GM18520 (cell line): ENCODE results near the gene DMRT1.
A peak's percentile ranks its signal among the peaks of the same experiment; 100 is the strongest.
"Not testable (repeated sequence)": the region's sequence is repeated elsewhere in the genome, so short reads cannot be mapped to it uniquely, and the experiment has no call there.

Source experiments
- ATAC-seq: cut with Tn5 transposase; IDR thresholded peaks from one replicate; pipeline ENCODE4 v1.9.1; 2021; ENCODE audit not compliant: unreplicated experiment

Gene DMRT1

GRCh38 chr9:995781-996180 is 154.3 kb downstream of the DMRT1 start:
- ATAC-seq, result no peak

- ATAC-seq, result not testable (repeated sequence)
Measured at GRCh38 chr9:998299-999110, 157.0 kb downstream of the DMRT1 start.

DNA sequence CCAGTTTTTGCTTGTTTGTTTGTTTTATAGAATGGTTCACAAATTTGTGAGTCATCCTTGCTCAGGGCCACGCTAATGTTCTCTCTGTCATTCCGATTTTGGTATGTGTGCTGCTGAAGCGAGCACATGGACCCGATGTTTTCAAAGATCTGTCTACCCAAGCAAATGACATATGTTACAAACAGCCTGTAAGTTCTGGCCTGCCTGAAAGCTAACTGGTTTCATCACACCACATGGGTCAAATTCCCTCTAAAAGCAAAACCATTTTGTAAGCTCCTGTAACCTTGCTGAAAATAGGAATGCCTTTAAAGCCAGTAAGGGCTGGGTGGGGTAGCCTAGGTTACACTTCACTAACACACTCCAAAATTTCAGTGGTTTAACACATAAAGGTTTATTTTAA is 160.3 kb downstream of the DMRT1 start:
- ATAC-seq, result no peak

- no peak for ATAC-seq
Measured at GRCh38 chr9:1002678-1003077, 161.2 kb downstream of the DMRT1 start.

DNA sequence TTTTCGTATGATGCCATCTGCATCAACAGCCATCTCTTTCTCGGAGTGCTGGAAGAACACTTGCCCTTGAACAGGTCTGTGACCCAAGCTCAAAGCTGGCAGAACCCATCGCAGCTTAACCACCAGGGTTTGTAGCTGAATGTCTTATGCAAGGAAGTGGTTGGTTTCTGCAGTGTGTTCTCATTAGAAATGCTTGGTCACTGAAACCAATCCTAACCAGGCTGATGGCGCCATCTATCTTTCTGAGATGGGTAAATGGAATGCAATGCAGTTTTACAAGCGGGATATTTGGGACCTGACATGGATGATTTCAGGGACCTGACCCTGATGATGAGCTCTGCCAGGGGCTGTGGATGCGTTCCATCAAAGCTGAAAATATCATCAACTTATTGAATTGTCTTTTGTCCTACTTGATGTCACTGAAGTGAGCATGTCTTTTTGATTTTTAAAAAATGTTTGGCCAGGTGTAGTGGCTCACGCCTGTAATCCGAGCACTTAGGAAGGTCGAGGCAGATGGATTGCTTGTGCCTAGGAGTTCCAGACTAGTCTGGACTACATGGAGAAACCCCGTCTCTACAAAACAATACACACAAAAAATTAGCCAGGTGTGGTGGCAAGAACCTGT is 163.7 kb downstream of the DMRT1 start:
- ATAC-seq, result peak; percentile 58

DNA sequence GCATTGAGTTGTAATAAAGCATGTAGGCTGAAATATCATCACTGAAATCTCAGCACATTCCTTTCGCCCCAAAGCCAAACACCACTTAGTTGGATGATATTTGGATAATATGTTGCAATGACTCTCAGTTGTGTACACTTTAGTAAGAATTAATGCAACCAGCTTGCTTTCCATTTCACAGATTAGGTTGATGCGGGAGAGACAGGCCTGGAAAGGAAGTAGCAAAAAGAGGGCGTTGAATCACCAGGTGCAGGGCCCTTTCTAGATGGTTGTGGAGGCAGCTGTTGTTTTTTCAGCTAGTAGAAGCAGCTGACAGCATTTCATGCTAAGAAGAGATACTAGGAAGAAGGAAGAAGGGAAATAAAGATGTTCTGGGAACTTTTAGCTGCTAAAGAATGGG is 165.8 kb downstream of the DMRT1 start:
- ATAC-seq, result no peak

DNA sequence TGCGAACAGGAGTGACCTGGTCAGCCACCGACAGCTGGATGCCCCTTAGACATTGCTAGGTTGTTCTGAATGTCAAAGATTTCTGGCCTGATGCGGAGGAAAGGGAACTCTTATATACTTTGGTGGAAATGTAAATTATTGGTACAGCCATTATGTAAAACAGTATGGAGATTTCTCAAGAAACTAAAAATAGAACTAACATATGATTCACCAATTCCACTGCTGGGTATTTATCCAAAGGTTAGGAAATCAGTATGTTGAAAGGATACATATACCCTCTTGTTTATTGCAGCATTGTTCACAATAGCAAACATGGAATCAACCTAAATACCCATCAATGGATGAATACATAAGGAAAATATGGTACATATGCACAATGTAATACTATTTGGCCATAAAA is 166.7 kb downstream of the DMRT1 start:
- no peak for ATAC-seq

DNA sequence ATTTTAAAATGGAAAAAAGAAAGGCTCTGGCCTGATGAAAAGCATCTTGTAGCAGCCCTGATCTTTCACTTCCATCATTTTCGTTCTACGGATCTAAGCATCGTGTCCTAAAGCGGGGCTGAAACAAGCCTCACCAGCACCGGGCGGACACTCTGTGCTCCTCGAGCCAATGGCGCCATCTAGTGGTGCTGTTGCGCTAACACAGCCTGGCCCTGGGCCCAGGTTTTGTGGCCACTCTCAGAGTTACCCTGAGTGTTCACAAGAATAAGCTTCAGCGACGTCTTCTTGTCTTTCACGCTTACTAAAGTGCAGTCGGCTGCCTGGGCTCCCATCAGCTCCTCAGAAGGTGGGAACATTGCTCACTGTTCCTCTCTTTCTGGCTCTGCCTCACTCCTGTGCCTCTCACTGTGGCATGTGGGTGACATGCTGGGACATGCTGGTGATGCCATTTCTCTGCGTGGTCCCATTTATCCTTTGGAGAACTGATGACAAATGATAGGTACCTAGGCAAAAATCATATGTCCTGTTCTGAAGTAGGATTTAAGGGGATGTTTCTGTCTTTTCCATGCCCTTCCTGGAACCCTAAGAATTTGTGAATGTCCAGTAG is 167.7 kb downstream of the DMRT1 start:
- peak; percentile 86 for ATAC-seq

DNA sequence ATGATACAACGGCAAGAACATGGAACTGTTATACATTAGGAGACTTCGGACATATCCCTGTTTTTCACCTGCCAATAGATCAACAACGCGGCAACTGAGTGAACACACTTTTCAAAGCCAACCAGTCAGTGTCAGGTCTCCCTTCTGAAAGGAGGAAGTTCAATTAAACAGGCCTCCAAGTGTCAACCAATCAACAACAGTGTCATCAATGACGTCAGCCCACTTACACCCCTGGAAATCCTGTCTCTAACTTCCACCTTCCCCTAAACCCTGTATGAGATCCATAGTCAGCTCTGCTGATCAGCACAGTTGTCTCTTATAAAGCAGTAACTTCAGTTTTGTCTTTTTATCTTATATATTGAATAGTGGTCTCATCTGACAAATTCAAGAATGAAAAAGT is 171.5 kb downstream of the DMRT1 start:
- no peak for ATAC-seq

DNA sequence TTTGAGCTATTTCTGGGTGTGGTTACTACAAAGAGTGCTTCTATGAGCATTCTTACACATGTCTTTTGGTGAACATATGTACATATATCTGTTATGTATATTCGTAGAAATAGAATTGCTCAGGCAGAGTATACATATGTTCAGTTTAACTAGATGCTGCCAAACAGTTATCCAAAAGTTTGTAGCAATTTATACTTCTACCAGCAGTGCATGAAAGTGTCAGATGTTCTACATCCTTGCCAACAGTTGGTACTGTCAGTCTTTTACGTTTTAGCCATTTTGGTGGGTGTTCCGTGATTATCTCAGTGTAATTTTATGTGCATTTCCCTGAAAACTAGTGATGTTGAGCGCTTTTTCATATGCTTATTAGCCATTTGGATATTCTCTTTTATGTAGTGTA is 172.7 kb downstream of the DMRT1 start:
- ATAC-seq, result no peak

- no peak for ATAC-seq
Measured at GRCh38 chr9:1014640-1015039, 173.1 kb downstream of the DMRT1 start.

DNA sequence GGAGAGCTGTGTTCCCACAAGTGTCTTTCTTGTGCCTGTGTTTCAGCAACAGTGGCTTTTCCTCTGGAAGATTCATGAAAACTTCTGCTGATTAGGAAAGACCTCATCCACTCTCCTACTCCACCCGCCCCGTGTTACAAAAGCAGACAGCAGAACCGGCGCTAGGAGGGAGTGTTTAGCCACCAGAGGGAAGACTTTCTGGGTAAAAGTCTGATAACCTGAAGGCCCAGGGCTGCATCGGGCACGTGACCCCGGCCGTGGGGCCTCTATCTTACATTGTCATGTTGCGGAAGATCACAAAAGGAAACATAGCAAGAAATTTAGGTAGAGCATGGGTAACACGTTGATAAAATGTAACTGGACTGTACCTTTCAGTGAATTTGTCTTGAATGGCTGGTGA is 176.6 kb downstream of the DMRT1 start:
- no peak for ATAC-seq
